ENCODE measurements around the gene JPT1. TPM values are rescaled to one million over a fixed set of nuclear protein-coding genes. Genes with fewer than 3 reads are reported as not detected.
"Not testable (repeated sequence)": the region's sequence is repeated elsewhere in the genome, so short reads cannot be mapped to it uniquely, and the experiment has no call there.

Gene JPT1
- total RNA-seq, 1 experiment from 2014 or later = 342 TPM

GRCh38 chr17:75160211-75160610, 5.9 kb upstream of the JPT1 start:
- POLR2A ChIA-PET = interaction anchor here (1.3 to 2.1 kb wide), 6 partner anchors 8 to 46 kb away, joined by 5 to 13 read pairs (median 8); partner anchors contain the start of genes NUP85 and SUMO2
- H3K27ac Mint-ChIP-seq (ENCODE audit: low read depth, unreplicated experiment) = peak overlapping the region; percentile 67
- H3K4me3 Mint-ChIP-seq (ENCODE audit: unreplicated experiment) = no peak overlapping the region
- H3K9me3 Mint-ChIP-seq (ENCODE audit: unreplicated experiment) = no peaks in the 10 kb centered on the region
- CTCF ChIA-PET = interaction anchor here (0.5 to 0.8 kb wide), 2 partner anchors 26 to 46 kb away, joined by 3 to 4 read pairs; no protein-coding TSS in a partner anchor
- no peak for DNase-seq (ENCODE audit: unreplicated experiment)
- no peaks in the 10 kb centered on the region for H3K27me3 Mint-ChIP-seq (ENCODE audit: insufficient read depth, unreplicated experiment)
- peaks cover 7% of the 10 kb centered on the region for H3K4me1 Mint-ChIP-seq (ENCODE audit: insufficient read depth, unreplicated experiment)
- intact Hi-C loops (cut with micrococcal nuclease) = no loop called here
- H3K36me3 Mint-ChIP-seq (ENCODE audit: insufficient read depth, unreplicated experiment) = peaks cover 24% of the 10 kb centered on the region
- no TSS peak for BruUV-seq (replicated peaks)
- TF ChIP-seq CTCF (IDR thresholded peaks at IDR 0.05; ENCODE audit: unreplicated experiment) = no peak

GRCh38 chr17:75159196-75160031, 5.1 kb upstream of the JPT1 start:
- Mint-ChIP-seq H3K4me1 (ENCODE audit: insufficient read depth, unreplicated experiment) (peaks cover 14% of the 10 kb centered on the region), H3K27ac (ENCODE audit: low read depth, unreplicated experiment) (peak overlapping the region; percentile 67), H3K4me3 (ENCODE audit: unreplicated experiment) (no peak overlapping the region), H3K9me3 (ENCODE audit: unreplicated experiment) (no peaks in the 10 kb centered on the region), H3K36me3 (ENCODE audit: insufficient read depth, unreplicated experiment) (peaks cover 20% of the 10 kb centered on the region), H3K27me3 (ENCODE audit: insufficient read depth, unreplicated experiment) (no peaks in the 10 kb centered on the region)
- POLR2A ChIA-PET = interaction anchor here (0.7 to 2.1 kb wide), 10 partner anchors 9 to 159 kb away, joined by 3 to 13 read pairs (median 6); partner anchors contain the start of genes NT5C, NUP85 and SUMO2
- intact Hi-C loops (cut with micrococcal nuclease) = no loop called here
- DNase-seq (ENCODE audit: unreplicated experiment) = peak; percentile 77
- TF ChIP-seq CTCF (IDR thresholded peaks at IDR 0.05; ENCODE audit: unreplicated experiment) = no peak
- no TSS peak for BruUV-seq (replicated peaks)
- CTCF ChIA-PET = interaction anchor here (0.5 to 1.4 kb wide), 8 partner anchors 9 to 388 kb away, joined by 3 to 5 read pairs (median 4); no protein-coding TSS in a partner anchor

- H3K27me3 Mint-ChIP-seq (ENCODE audit: insufficient read depth, unreplicated experiment); BruUV-seq (replicated peaks); H3K27ac Mint-ChIP-seq (ENCODE audit: low read depth, unreplicated experiment); H3K4me3 Mint-ChIP-seq (ENCODE audit: unreplicated experiment); H3K9me3 Mint-ChIP-seq (ENCODE audit: unreplicated experiment); intact Hi-C loops (cut with micrococcal nuclease); DNase-seq (ENCODE audit: unreplicated experiment): not testable (repeated sequence)
- ChIA-PET CTCF (interaction anchor here (1.1 to 1.4 kb wide), 2 partner anchors 12 to 14 kb away, joined by 4 to 5 read pairs; no protein-coding TSS in a partner anchor), POLR2A (interaction anchor here (1.3 to 2.1 kb wide), 5 partner anchors 14 to 34 kb away, joined by 3 to 13 read pairs (median 7); partner anchors contain the start of gene NT5C)
- Mint-ChIP-seq H3K4me1 (ENCODE audit: insufficient read depth, unreplicated experiment) (peaks cover 14% of the 10 kb centered on the region), H3K36me3 (ENCODE audit: insufficient read depth, unreplicated experiment) (peaks cover 15% of the 10 kb centered on the region)
Measured at GRCh38 chr17:75158480-75158879, 4.2 kb upstream of the JPT1 start.

GRCh38 chr17:75155191-75155601, 884 bp upstream of the JPT1 start:
- ChIA-PET CTCF (interaction anchor here (0.7 to 1.3 kb wide), 2 partner anchors 10 to 41 kb away, joined by 3 to 7 read pairs; no protein-coding TSS in a partner anchor), POLR2A (interaction anchor here (0.6 to 4.3 kb wide), 37 partner anchors 8 to 947 kb away, joined by 3 to 37 read pairs (median 4); partner anchors contain the start of genes ARMC7, ATP5PD, FDXR and GGA3)
- peaks cover 14% of the 10 kb centered on the region for H3K4me1 Mint-ChIP-seq (ENCODE audit: insufficient read depth, unreplicated experiment)
- TF ChIP-seq CTCF (IDR thresholded peaks at IDR 0.05; ENCODE audit: unreplicated experiment) = no peak
- H3K36me3 Mint-ChIP-seq (ENCODE audit: insufficient read depth, unreplicated experiment) = peaks cover 15% of the 10 kb centered on the region
- intact Hi-C loops (cut with micrococcal nuclease) = no loop called here
- H3K27ac Mint-ChIP-seq (ENCODE audit: low read depth, unreplicated experiment) = no peak overlapping the region
- peak; percentile 14 for DNase-seq (ENCODE audit: unreplicated experiment)
- no TSS peak for BruUV-seq (replicated peaks)
- no peak overlapping the region for H3K4me3 Mint-ChIP-seq (ENCODE audit: unreplicated experiment)
- no peaks in the 10 kb centered on the region for H3K9me3 Mint-ChIP-seq (ENCODE audit: unreplicated experiment)
- no peaks in the 10 kb centered on the region for H3K27me3 Mint-ChIP-seq (ENCODE audit: insufficient read depth, unreplicated experiment)

Measured in MCF 10A (cell line).